HepG2 (cell line): ENCODE results near the gene TMEM45A. TPM values are rescaled to one million over a fixed set of nuclear protein-coding genes. Genes with fewer than 3 reads are reported as not detected.
A peak's percentile ranks its signal among the peaks of the same experiment; 100 is the strongest.

Experiments used
- ATAC-seq: fragments of 200-7000 bp; cut with Tn5 transposase; 3 replicates; pipeline ENCODE4 v1.9.1; 2020; ENCODE audit warnings: mild to moderate bottlenecking, moderate library complexity
- BruUV-seq: library from RNA; stranded (reverse); fragments of 400-500 nt; replicated peaks from 2 replicates; lab custom pipeline; 2021; lab: Mats Ljungman, UMichigan
- CTCF ChIA-PET: fragments of 300-600 bp; formaldehyde crosslinking; extraction: SDS; loops from one replicate; lab custom pipeline; 2021; ENCODE audit warnings: low total read pairs, inconsistent platforms, low intra/inter-chr PET ratio; lab: Yijun Ruan, JAX
- POLR2A ChIA-PET: fragments of 350-600 bp; sonication (Branson Sonifier 250); formaldehyde crosslinking; loops from one replicate; lab custom pipeline; 2020; ENCODE audit warnings: antibody characterized with exemption, inconsistent platforms; lab: Yijun Ruan, JAX
- DNase-seq: peaks from one replicate; pipeline ENCODE4 v3.0.0-alpha.2; 2015; ENCODE audit warnings: low spot score
- FAIRE-seq: peaks from 3 replicates; lab custom pipeline; 2011; peaks lifted over from hg19 to GRCh38; lab: Jason Lieb, UNC
- H2AFZ ChIP-seq: one replicate; pipeline ENCODE4 v1.6.1; 2011; ENCODE audit warnings: low read length, inconsistent platforms
- H3K27ac ChIP-seq: fragments of 300-600 bp; 3 replicates; pipeline ENCODE4 v1.8.0; 2011; ENCODE audit warnings: mixed run types, mild to moderate bottlenecking, mixed read lengths, low read length, inconsistent platforms; ENCODE audit not compliant: insufficient read depth; ENCODE audit errors: extremely low read length
- H3K27me3 ChIP-seq, 2 experiments: fragments of 200-600 bp in 1 of 2; 2 replicates in 1 of 2; 3 replicates in 1 of 2; pipeline versions ENCODE4 v1.6.0 to v1.8.0; 2011; ENCODE audit warnings: low read length in 2 of 2, mild to moderate bottlenecking in 2 of 2, moderate library complexity in 2 of 2, inconsistent platforms in 1 of 2; ENCODE audit not compliant: insufficient read depth in 2 of 2, control insufficient read depth in 1 of 2
- H3K36me3 ChIP-seq, 2 experiments: fragments of 200-600 bp in 1 of 2; replicated peaks in 1 of 2; 2 replicates in 1 of 2; 3 replicates in 1 of 2; pipeline versions ENCODE4 v1.5.1 to v1.8.0; 2011; ENCODE audit warnings: low read length in 2 of 2, inconsistent platforms in 1 of 2; ENCODE audit not compliant: insufficient read depth in 2 of 2, control insufficient read depth in 1 of 2
- H3K4me1 ChIP-seq: 2 replicates; pipeline ENCODE4 v1.5.1; 2012; ENCODE audit warnings: low read length, inconsistent platforms; ENCODE audit not compliant: insufficient read depth
- H3K4me2 ChIP-seq: 2 replicates; pipeline ENCODE4 v1.6.0; 2011; ENCODE audit warnings: low read depth, low read length, inconsistent platforms
- H3K4me3 ChIP-seq, 3 experiments: fragments of 200-600 bp in 1 of 3; sonication (generic), shearing (Covaris generic) in 1 of 3; replicated peaks in 1 of 3; 2 replicates each; pipeline ENCODE4 v1.5.1; 2011 to 2016; ENCODE audit warnings: low read length in 3 of 3, inconsistent platforms in 2 of 3, low read depth in 2 of 3, mild to moderate bottlenecking in 2 of 3, control low read depth in 1 of 3, mixed read lengths in 1 of 3; ENCODE audit not compliant: insufficient read depth in 1 of 3
- H3K79me2 ChIP-seq: one replicate; pipeline ENCODE4 v1.6.1; 2011; ENCODE audit warnings: low read length, inconsistent platforms; ENCODE audit not compliant: insufficient read depth
- H3K9ac ChIP-seq: 2 replicates; pipeline ENCODE4 v1.6.0; 2011; ENCODE audit warnings: mild to moderate bottlenecking, low read depth, low read length, inconsistent platforms; ENCODE audit not compliant: insufficient read depth
- H3K9me3 ChIP-seq: 2 replicates; pipeline ENCODE4 v1.5.1; 2012; ENCODE audit warnings: mild to moderate bottlenecking, low read length
- H4K20me1 ChIP-seq: 2 replicates; pipeline ENCODE4 v1.6.0; 2011; ENCODE audit warnings: inconsistent platforms, mild to moderate bottlenecking, low read length, moderate library complexity; ENCODE audit not compliant: insufficient read depth
- HHEX ChIP-seq: IDR thresholded peaks from 2 replicates; pipeline ENCODE4 v1.6.1; 2016; ENCODE audit warnings: control low read depth
- MAFF ChIP-seq: IDR thresholded peaks from 2 replicates; pipeline ENCODE4 v1.6.1; 2011; ENCODE audit warnings: low read depth, low read length, improper control_type of control experiment
- MAFK ChIP-seq, 2 experiments: IDR thresholded peaks in 1 of 2; conservative IDR thresholded peaks in 1 of 2; 2 replicates each; pipeline ENCODE4 v1.6.1; 2011; ENCODE audit warnings: improper control_type of control experiment in 2 of 2, low read length in 2 of 2
- PHF5A ChIP-seq: IDR thresholded peaks from one replicate; pipeline ENCODE4 v1.6.1; 2018; ENCODE audit warnings: low read depth, missing genetic modification reagents; ENCODE audit not compliant: unreplicated experiment
- ZBTB46 ChIP-seq: sonication (generic); formaldehyde crosslinking; IDR thresholded peaks from 2 replicates; pipeline ENCODE4 v1.4.0; 2020; ENCODE audit warnings: mild to moderate bottlenecking, missing genetic modification reagents, borderline replicate concordance
- ZSCAN22 ChIP-seq: sonication (generic); formaldehyde crosslinking; IDR thresholded peaks from 2 replicates; pipeline ENCODE4 v1.4.0; 2020; ENCODE audit warnings: mild to moderate bottlenecking, missing genetic modification reagents
- ZXDC ChIP-seq: sonication (generic); formaldehyde crosslinking; IDR thresholded peaks from 2 replicates; pipeline ENCODE4 v1.5.0; 2020; ENCODE audit warnings: mild to moderate bottlenecking, missing genetic modification reagents
- WGBS: methylation state at CpG from one replicate; pipeline ENCODE4 v1.1.6; 2017; ENCODE audit warnings: low lambda C conversion rate; 5-methylcytosine and 5-hydroxymethylcytosine counted together
- in situ Hi-C: cut with HindIII; loops from 2 replicates; pipeline ENCODE4 v1.10.0; 2017; ENCODE audit warnings: low pct_unique_long_range_greater_than_20kb; ENCODE audit not compliant: extremely low pct_ligation_motif_present
- intact Hi-C: fragments of 100-400 bp; cut with micrococcal nuclease; formaldehyde crosslinking; loops from one replicate; pipeline ENCODE4 v1.10.0; 2022; ENCODE audit not compliant: unreplicated experiment
- polyA plus RNA-seq, 8 experiments: library from polyadenylated mRNA; depleted of rRNA in 3 of 8; stranded (reverse) in 7 of 8; unstranded in 1 of 8; fragments of >200 nt; fragmentation: Illumina TruSeq in 4 of 8; extraction: Trizol in 4 of 8; gene quantifications; 2 replicates each; pipeline versions ENCODE4 v1.2.1 to v1.2.3, GENCODE V29; 2011 to 2016; ENCODE audit warnings: low read depth in 4 of 8, missing spikeins in 1 of 8, mixed read lengths in 1 of 8; ENCODE audit not compliant: insufficient read depth in 1 of 8
- total RNA-seq, 5 experiments: library from RNA; depleted of rRNA; stranded (reverse); fragments of >200 nt; fragmentation: Illumina TruSeq; extraction: Trizol; gene quantifications; 2 replicates each; pipeline ENCODE4 v1.2.3, GENCODE V29; 2016; ENCODE audit warnings: low read depth in 1 of 5

The TMEM45A gene
- total and polyA plus RNA-seq, 2 of the 13 experiments (the other 11 are each of a cell fraction or from before 2014, with no cell fraction given): 14.8 to 38.5 TPM

GRCh38 chr3:100527347-100527735 lies 34.9 kb downstream of the TMEM45A start (continued):
- TF ChIP-seq HHEX (no peak), ZSCAN22 (CRISPR knock-in tag) (no peak), PHF5A (CRISPR knock-in tag) (no peak), ZBTB46 (CRISPR knock-in tag) (no peak)

- no peaks in the 10 kb centered on the region for H3K79me2 ChIP-seq
- no peaks in the 10 kb centered on the region for H4K20me1 ChIP-seq
- peaks cover 4% of the 10 kb centered on the region; the same call in 1 of the 2 replicates for H3K4me1 ChIP-seq
- WGBS: 47% methylated on average over 3 of the region's 3 CpGs
- intact Hi-C loops: no loop called here
- no peak for ATAC-seq
- TF ChIP-seq MAFK (conservative IDR thresholded peaks at IDR 0.05 in 1 of 2, IDR thresholded peaks at IDR 0.05 in 1 of 2; ENCODE audit: low read length in 2 of 2) (peak; percentile 78 to 88), MAFF (peak; percentile 83), ZXDC (CRISPR knock-in tag) (no peak)
- peaks cover 0 to 9% of the 10 kb centered on the region in 2 experiments; a peak in 1 of 5 replicates for H3K36me3 ChIP-seq
- ChIA-PET CTCF (no interaction called here), POLR2A (no interaction called here)
- FAIRE-seq: no peak
- H3K27me3 ChIP-seq: no peaks in the 10 kb centered on the region
- no peak for DNase-seq
- H3K9ac ChIP-seq: no peak overlapping the region
- BruUV-seq: no TSS peak
- no peaks in the 10 kb centered on the region for H3K9me3 ChIP-seq
- no peak overlapping the region for H3K27ac ChIP-seq
- no peak overlapping the region for H3K4me3 ChIP-seq
- no peak overlapping the region for H3K4me2 ChIP-seq
- in situ Hi-C loops: no loop called here
- no peak overlapping the region for H2AFZ ChIP-seq
Observed at GRCh38 chr3:100531093-100531492, 38.7 kb downstream of the TMEM45A start.
